HepG2 (cell line): ENCODE results near the gene TUBGCP6. TPM values are rescaled to one million over a fixed set of nuclear protein-coding genes. Genes with fewer than 3 reads are reported as not detected.

Source experiments
- ARHGAP35 ChIP-seq: sonication (generic); formaldehyde crosslinking; IDR thresholded peaks from 2 replicates; pipeline ENCODE4 v1.9.0; 2022; ENCODE audit warnings: mild to moderate bottlenecking, inconsistent platforms, moderate library complexity, missing genetic modification reagents, borderline replicate concordance
- BHLHE40 ChIP-seq: IDR thresholded peaks from 2 replicates; pipeline ENCODE4 v1.6.1; 2011; ENCODE audit warnings: low read length, improper control_type of control experiment
- BORCS8-MEF2B ChIP-seq: sonication (generic); formaldehyde crosslinking; IDR thresholded peaks from 2 replicates; pipeline ENCODE4 v1.8.0; 2022; ENCODE audit warnings: mild to moderate bottlenecking, missing genetic modification reagents
- CCDC6 ChIP-seq: sonication (generic); formaldehyde crosslinking; IDR thresholded peaks from 2 replicates; pipeline ENCODE4 v1.8.1; 2022; ENCODE audit warnings: mild to moderate bottlenecking, missing genetic modification reagents, moderate library complexity
- DR1 ChIP-seq: sonication (generic); formaldehyde crosslinking; IDR thresholded peaks from 2 replicates; pipeline ENCODE4 v1.8.0; 2021; ENCODE audit warnings: mild to moderate bottlenecking, missing genetic modification reagents, inconsistent platforms
- GABPB1 ChIP-seq: IDR thresholded peaks from 2 replicates; pipeline ENCODE4 v1.6.1; 2016; ENCODE audit warnings: mild to moderate bottlenecking, missing genetic modification reagents, moderate library complexity, missing compliant biosample characterization
- HIVEP1 ChIP-seq: sonication (generic); formaldehyde crosslinking; IDR thresholded peaks from 2 replicates; pipeline ENCODE4 v1.4.0; 2020; ENCODE audit warnings: mild to moderate bottlenecking, missing genetic modification reagents
- IKZF4 ChIP-seq: sonication (generic); formaldehyde crosslinking; IDR thresholded peaks from 2 replicates; pipeline ENCODE4 v1.5.1; 2020; ENCODE audit warnings: borderline replicate concordance, mild to moderate bottlenecking, low read depth, missing genetic modification reagents; ENCODE audit errors: not compliant biosample characterization
- IKZF5 ChIP-seq: IDR thresholded peaks from 2 replicates; pipeline ENCODE4 v1.6.1; 2018; ENCODE audit warnings: missing genetic modification reagents, mild to moderate bottlenecking, missing compliant biosample characterization
- MATR3 ChIP-seq: sonication (generic); formaldehyde crosslinking; IDR thresholded peaks from 2 replicates; pipeline ENCODE4 v1.4.0; 2020; ENCODE audit warnings: missing genetic modification reagents
- MAZ ChIP-seq, 2 experiments: sonication (generic) in 1 of 2; formaldehyde crosslinking in 1 of 2; IDR thresholded peaks; 2 replicates each; pipeline versions ENCODE4 v1.5.0 to v1.6.1; 2012 to 2020; ENCODE audit warnings: low read depth in 2 of 2, mild to moderate bottlenecking in 2 of 2, borderline replicate concordance in 1 of 2, improper control_type of control experiment in 1 of 2, low read length in 1 of 2, missing genetic modification reagents in 1 of 2, moderate library complexity in 1 of 2
- NFKB2 ChIP-seq: sonication (generic); formaldehyde crosslinking; IDR thresholded peaks from 2 replicates; pipeline ENCODE4 v1.4.0; 2020; ENCODE audit warnings: missing genetic modification reagents, borderline replicate concordance
- NPAS2 ChIP-seq: sonication (generic); formaldehyde crosslinking; IDR thresholded peaks from 2 replicates; pipeline ENCODE4 v1.8.0; 2022; ENCODE audit warnings: mild to moderate bottlenecking, missing genetic modification reagents, borderline replicate concordance
- TBP ChIP-seq: sonication (generic); formaldehyde crosslinking; IDR thresholded peaks from 2 replicates; pipeline ENCODE4 v1.5.0; 2020; ENCODE audit warnings: missing genetic modification reagents
- ZBTB14 ChIP-seq: sonication (generic); formaldehyde crosslinking; IDR thresholded peaks from 2 replicates; pipeline ENCODE4 v1.4.0; 2020; ENCODE audit warnings: missing genetic modification reagents
- ZGPAT ChIP-seq: IDR thresholded peaks from 2 replicates; pipeline ENCODE4 v1.6.1; 2016; ENCODE audit warnings: mild to moderate bottlenecking
- ZMAT3 ChIP-seq: sonication (generic); formaldehyde crosslinking; conservative IDR thresholded peaks from 2 replicates; pipeline ENCODE4 v1.7.0; 2021; ENCODE audit warnings: missing genetic modification reagents
- ZMYM2 ChIP-seq: sonication (generic); formaldehyde crosslinking; IDR thresholded peaks from 2 replicates; pipeline ENCODE4 v1.8.0; 2022; ENCODE audit warnings: mild to moderate bottlenecking, missing genetic modification reagents
- ZNF274 ChIP-seq: sonication (generic); formaldehyde crosslinking; IDR thresholded peaks from 2 replicates; pipeline ENCODE4 v1.5.1; 2020; ENCODE audit warnings: mild to moderate bottlenecking, missing genetic modification reagents
- ZNF768 ChIP-seq: sonication (generic); formaldehyde crosslinking; IDR thresholded peaks from 2 replicates; pipeline ENCODE4 v1.4.0; 2020; ENCODE audit warnings: missing genetic modification reagents
- polyA plus RNA-seq, 8 experiments: library from polyadenylated mRNA; depleted of rRNA in 3 of 8; stranded (reverse) in 7 of 8; unstranded in 1 of 8; fragments of >200 nt; fragmentation: Illumina TruSeq in 4 of 8; extraction: Trizol in 4 of 8; gene quantifications; 2 replicates each; pipeline versions ENCODE4 v1.2.1 to v1.2.3, GENCODE V29; 2011 to 2016; ENCODE audit warnings: low read depth in 4 of 8, missing spikeins in 1 of 8, mixed read lengths in 1 of 8; ENCODE audit not compliant: insufficient read depth in 1 of 8
- total RNA-seq, 5 experiments: library from RNA; depleted of rRNA; stranded (reverse); fragments of >200 nt; fragmentation: Illumina TruSeq; extraction: Trizol; gene quantifications; 2 replicates each; pipeline ENCODE4 v1.2.3, GENCODE V29; 2016; ENCODE audit warnings: low read depth in 1 of 5
- TF ChIP-seq, protein P1 (sequence below): sonication (generic); formaldehyde crosslinking; conservative IDR thresholded peaks from 2 replicates; pipeline ENCODE4 v1.4.0; 2020; ENCODE audit warnings: missing genetic modification reagents

The TUBGCP6 gene
- total and polyA plus RNA-seq, 2 of the 13 experiments (the other 11 are each of a cell fraction or from before 2014, with no cell fraction given) = 14.6 to 15.7 TPM

DNA sequence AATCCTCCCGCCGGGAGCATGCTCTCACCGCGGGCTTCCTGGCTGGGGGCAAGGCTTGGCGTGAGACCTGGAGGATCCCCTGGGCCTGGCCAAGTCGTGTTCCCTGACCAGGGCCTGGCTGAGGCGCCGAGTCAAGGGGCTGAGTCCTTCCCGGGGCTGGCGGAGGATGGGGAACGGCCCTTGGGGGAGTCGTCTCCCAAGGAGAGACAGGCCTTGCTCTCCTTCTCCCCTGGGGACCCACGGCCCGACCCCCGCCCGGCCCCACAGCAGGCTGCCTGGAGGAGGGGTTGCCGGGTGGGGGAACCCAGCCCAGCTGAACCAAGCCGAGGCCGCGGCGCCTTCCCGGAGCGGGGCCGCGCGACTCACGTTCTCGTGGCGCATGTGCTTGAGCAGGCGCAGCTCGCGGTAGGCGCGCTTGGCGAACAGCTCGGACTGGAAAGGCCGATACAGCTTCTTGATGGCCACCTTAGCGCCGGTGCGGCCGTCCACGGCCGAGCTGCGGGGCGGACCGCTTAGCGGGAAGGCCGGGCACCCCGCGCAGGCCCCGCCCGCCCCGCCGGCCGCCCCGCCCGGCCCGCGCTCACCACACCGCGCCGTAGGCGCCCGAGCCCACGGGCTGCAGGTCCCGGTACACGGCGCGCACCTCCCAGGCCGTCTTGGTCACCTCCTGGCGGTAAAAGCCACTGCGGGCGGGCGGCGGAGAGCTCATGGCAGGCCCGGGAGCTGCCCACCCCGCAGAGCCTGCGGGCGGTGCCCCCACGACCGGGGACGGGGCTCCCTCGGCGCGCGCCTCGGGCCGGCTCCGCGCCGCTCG is 16.2 kb upstream of the TUBGCP6 start (continued):
- TF ChIP-seq ARHGAP35 (0 out of 2 replicates have a peak, but pooled peaks have one; percentile 67), IKZF4 (CRISPR knock-in tag) (peak; percentile 84), CCDC6 (CRISPR knock-in tag) (peak; percentile 43; the same call in 1 of the 2 replicates), IKZF5 (CRISPR knock-in tag) (0 out of 2 replicates have a peak, but pooled peaks have one; percentile 50), GABPB1 (CRISPR knock-in tag) (peak; percentile 55; the same call in 1 of the 2 replicates), NPAS2 (CRISPR knock-in tag) (no peak), DR1 (CRISPR knock-in tag) (peak; percentile 26; the same call in 1 of the 2 replicates), MATR3 (0 out of 2 replicates have a peak, but pooled peaks have one; percentile 14), ZNF274 (CRISPR knock-in tag) (peak; percentile 75; the same call in 1 of the 2 replicates), BHLHE40 (0 out of 2 replicates have a peak, but pooled peaks have one; percentile 17), HIVEP1 (peak; percentile 78), ZGPAT (CRISPR knock-in tag) (peak; percentile 52; the same call in 1 of the 2 replicates), ZMAT3 (0 out of 2 replicates have a peak, but pooled peaks have one; percentile 23), MAZ (IDR thresholded peaks at IDR 0.05; ENCODE audit: borderline replicate concordance, low read depth, low read length) (no peak), MAZ (CRISPR knock-in tag; IDR thresholded peaks at IDR 0.05; ENCODE audit: low read depth) (peak; percentile 41; the same call in 1 of the 2 replicates), BORCS8-MEF2B (CRISPR knock-in tag) (0 out of 2 replicates have a peak, but pooled peaks have one; percentile 38), ZMYM2 (CRISPR knock-in tag) (no peak), NFKB2 (peak; percentile 58; the same call in 1 of the 2 replicates), ZNF768 (CRISPR knock-in tag) (peak; percentile 51; the same call in 1 of the 2 replicates), ZBTB14 (peak; percentile 72), TBP (no peak)
- TF ChIP-seq, protein P1, sequence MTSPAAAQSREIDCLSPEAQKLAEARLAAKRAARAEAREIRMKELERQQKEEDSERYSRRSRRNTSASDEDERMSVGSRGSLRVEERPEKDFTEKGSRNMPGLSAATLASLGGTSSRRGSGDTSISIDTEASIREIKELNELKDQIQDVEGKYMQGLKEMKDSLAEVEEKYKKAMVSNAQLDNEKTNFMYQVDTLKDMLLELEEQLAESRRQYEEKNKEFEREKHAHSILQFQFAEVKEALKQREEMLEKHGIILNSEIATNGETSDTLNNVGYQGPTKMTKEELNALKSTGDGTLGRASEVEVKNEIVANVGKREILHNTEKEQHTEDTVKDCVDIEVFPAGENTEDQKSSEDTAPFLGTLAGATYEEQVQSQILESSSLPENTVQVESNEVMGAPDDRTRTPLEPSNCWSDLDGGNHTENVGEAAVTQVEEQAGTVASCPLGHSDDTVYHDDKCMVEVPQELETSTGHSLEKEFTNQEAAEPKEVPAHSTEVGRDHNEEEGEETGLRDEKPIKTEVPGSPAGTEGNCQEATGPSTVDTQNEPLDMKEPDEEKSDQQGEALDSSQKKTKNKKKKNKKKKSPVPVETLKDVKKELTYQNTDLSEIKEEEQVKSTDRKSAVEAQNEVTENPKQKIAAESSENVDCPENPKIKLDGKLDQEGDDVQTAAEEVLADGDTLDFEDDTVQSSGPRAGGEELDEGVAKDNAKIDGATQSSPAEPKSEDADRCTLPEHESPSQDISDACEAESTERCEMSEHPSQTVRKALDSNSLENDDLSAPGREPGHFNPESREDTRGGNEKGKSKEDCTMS (CRISPR knock-in tag) = no peak
